Inflammatory macrophage (primary cell): ENCODE results near the gene MEAK7.

ENCODE experiments used
- DNase-seq, 2 donors: peaks; one replicate each; pipeline ENCODE4 v3.0.0-alpha.2; 2020 to 2022

MEAK7 gene

GRCh38 chr16:84465154-84465553 is 39.3 kb downstream of the MEAK7 start:
- DNase-seq = no peak

- DNase-seq = no peak
These were observed 40.3 kb downstream of the MEAK7 start for GRCh38 chr16:84464116-84464515.

- no peak for DNase-seq
These were observed 41.2 kb downstream of the MEAK7 start for GRCh38 chr16:84463221-84463620.

- DNase-seq = no peak
These were observed 41.9 kb downstream of the MEAK7 start for GRCh38 chr16:84462296-84463210.

- no peak for DNase-seq
These were observed 42.8 kb downstream of the MEAK7 start for GRCh38 chr16:84461413-84462295.

GRCh38 chr16:84461029-84461412 is 43.4 kb downstream of the MEAK7 start:
- no peak for DNase-seq

- DNase-seq = no peak
These were observed 43.9 kb downstream of the MEAK7 start for GRCh38 chr16:84460406-84461028.

GRCh38 chr16:84459941-84460405 is 44.5 kb downstream of the MEAK7 start:
- no peak for DNase-seq

- DNase-seq = no peak
These were observed 44.9 kb downstream of the MEAK7 start for GRCh38 chr16:84459533-84459894.

- no peak for DNase-seq
These were observed 45.6 kb downstream of the MEAK7 start for GRCh38 chr16:84458606-84459532.

GRCh38 chr16:84455031-84455430 is 49.4 kb downstream of the MEAK7 start:
- no peak for DNase-seq
